HG03378 (cell line): ENCODE results near the gene B4GALNT1.
"Not testable (repeated sequence)": the region's sequence is repeated elsewhere in the genome, so short reads cannot be mapped to it uniquely, and the experiment has no call there.

Source experiments
- ATAC-seq: cut with Tn5 transposase; IDR thresholded peaks from one replicate; pipeline ENCODE4 v1.9.1; 2021; ENCODE audit warnings: mild to moderate bottlenecking, moderate library complexity; ENCODE audit not compliant: unreplicated experiment

B4GALNT1 gene

GRCh38 chr12:57588951-57589610 is 43.9 kb downstream of the B4GALNT1 start:
- ATAC-seq: not testable (repeated sequence)

GRCh38 chr12:57586832-57587429 is 46.1 kb downstream of the B4GALNT1 start:
- no peak for ATAC-seq

DNA sequence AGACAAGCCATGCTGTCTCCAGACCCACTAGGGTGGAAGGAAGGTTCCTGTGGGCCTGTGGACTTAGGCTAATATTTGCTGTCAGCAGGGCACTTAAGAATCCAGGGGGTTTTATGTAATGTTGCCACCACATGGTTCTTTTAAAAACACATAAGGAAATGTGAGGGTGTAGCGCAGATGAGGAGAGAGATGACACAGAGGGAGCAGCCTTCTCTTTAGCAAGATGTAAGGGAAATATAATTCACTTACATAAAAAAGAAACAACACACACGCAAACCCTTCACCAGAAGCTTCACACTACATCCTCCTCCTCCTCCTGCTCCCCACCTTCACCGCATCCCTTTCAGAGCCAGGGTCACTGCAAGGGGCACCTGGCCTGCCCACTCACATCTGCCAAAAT is 46.9 kb downstream of the B4GALNT1 start:
- no peak for ATAC-seq

- no peak for ATAC-seq
Observed at GRCh38 chr12:57585156-57585555, 47.8 kb downstream of the B4GALNT1 start.

DNA sequence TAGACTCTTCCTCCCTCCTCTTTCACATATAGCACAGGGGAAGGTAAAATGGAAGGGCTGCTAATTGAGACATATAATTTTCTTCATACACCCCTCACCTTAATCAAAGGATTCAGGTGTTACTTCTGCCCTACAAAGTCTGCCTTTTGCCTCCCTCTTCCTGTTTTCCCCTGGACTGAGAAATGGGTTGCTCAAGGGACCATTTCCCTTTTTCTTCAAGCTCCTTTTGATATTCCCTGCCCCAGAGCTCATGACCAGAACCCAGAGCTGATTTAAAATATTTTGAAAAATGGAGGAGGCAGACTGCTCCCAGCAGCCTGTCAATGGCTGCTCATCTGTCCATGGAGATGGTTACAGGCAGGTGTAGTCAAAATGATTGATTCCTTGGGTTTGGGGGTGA is 48.3 kb downstream of the B4GALNT1 start:
- no peak for ATAC-seq

DNA sequence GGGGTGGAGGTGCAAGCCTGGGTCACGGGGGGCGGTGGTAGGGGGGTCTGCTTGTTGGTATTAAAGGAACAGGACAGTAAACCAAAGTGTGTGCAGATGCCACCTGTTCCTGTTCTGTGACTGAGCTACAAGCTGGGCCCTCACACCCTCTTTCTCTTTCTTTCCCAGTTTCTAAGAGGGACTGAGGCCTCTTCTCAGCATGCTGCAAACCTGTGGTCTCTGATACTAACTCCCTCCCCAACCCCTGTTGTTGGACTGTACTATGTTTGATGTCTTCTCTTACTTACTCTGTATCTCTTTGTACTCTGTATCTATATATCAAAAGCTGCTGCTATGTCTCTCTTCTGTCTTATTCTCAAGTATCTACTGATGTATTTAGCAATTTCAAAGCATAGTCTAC is 49.0 kb downstream of the B4GALNT1 start:
- no peak for ATAC-seq

- ATAC-seq: peak; percentile 88
Observed at GRCh38 chr12:57583008-57583831, 49.8 kb downstream of the B4GALNT1 start.

DNA sequence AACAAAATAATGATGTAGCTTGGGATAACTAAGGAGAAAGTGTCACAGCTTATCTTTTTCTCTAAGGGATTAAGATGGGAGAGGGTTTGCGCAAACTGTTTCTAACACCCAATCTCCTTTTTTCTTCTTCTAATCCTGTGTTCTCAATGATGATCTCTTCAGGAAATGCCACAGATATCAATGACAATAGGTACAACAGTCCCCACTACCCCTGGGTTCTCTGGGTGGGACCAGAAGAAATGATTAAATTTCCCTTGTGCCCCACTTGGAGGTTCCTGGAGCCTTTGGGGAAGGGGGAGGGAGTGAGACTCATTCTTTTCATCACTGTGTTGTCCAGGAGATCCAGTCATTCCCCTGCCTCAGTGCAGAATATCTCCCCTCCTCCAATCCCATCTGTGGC is 50.6 kb downstream of the B4GALNT1 start:
- ATAC-seq: no peak

- no peak for ATAC-seq
Observed at GRCh38 chr12:57581802-57582201, 51.2 kb downstream of the B4GALNT1 start.

DNA sequence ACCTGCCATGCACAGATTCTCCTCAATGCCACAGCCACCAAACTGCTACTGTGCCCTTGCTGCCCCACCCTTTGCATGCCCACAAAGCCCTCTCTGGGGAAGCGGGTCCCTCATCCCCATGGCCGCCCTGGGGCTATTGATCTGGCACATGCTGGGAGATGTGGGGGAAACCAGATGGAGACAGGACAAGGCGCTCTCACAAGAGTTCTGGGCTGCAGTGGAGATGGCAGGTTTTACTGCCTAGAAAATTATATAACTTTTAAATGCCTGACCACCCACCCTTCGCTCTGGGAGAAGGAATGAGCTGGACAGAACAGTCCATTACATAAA is 52.6 kb downstream of the B4GALNT1 start:
- ATAC-seq: no peak

DNA sequence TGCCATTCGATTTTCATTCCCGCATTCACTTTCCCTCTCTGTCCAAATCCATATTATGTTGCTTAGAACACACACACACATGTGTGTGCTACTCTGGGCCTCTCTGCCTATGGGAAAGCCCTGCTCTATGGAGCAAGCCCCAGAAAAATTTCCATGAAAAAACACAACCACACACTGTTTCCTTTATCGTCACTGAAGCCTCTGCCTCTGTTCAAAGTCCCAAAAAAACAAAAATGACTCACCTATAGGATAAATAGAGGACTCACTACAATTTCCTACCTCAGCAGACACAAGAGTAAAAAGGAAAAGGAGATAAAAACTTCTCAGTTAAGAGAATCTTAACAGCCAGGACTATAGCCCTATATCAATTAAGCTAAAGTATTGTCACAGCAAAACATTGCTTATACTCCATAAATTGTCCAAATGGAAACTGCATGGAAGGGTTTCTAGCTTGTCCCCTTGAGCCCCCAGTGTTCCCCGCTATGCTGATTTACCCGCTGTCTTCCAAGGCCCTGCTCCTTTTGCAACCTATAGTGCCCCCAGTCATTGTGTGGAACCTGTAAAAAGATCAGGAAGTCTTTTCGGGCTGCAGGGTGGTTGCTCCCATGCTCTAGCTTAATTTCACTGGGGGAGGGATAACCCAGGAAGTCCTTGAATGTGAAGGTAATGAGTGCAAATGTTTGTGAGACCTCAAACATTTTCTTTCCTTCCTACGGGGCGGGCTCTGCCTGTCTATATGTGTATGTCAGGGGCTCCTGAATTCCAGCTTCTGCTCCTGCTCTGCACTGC is 53.1 kb downstream of the B4GALNT1 start:
- ATAC-seq: no peak

DNA sequence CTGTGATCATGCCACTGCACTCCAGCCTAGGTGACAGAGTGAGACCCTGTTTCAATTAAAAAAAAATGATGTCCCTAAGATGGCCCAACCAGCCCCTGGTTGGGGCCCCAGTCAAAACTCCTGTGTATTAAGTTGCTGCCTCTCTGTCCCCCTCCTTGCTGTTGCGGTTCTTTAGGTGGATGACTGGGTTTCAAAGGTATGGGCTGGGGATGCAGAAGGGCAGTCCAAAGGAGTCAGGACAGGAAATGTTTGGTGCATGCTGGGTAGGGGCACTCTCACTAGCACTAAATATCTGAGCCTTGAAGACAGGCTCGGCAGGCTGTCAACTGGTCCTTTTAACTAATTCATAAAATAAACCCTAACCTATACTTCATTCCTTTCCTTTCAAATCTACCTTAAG is 54.0 kb downstream of the B4GALNT1 start:
- ATAC-seq: no peak

DNA sequence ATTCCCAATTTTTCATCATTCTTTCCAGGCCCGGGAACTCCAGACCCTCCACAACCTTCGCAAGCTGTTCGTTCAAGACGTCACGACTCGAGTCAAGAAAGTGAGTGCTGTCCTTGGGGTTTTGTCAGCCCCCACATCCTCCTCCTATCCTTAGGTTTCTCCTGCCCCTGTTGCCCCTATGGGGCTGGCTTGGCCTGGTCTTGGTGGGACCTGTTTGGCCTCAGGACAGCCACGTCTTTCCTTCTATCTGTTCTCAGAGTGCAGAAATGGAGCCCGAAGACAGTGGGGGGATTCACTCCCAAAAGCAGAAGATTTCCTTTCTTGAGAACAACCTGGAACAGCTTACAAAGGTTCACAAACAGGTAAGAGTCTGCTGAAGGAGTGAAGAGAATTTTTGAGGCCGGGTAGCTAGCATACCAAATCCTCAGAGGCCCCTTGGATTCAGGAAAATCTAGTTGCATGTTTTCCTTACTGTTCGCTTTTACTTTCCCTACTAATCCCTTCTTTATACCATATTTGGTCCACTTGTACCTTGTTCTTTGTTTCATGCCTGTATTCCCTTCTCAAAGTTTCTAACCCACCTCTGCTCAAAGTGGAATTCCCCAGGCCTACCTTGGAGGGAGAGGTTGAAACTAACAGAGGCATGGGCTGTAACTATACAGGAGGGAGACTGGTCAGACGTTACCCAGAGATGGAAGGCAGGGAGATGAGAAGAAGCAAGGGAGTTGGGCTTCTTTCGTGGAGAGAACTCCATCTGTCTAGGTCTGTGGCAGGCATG is 54.8 kb downstream of the B4GALNT1 start:
- no peak for ATAC-seq

- no peak for ATAC-seq
Observed at GRCh38 chr12:57576613-57577160, 56.3 kb downstream of the B4GALNT1 start.
